Kidney (tissue), 14 donors: ENCODE data around the gene STX3. TPM values are rescaled to one million over a fixed set of nuclear protein-coding genes. Genes with fewer than 3 reads are reported as not detected.

Source experiments
- DNase-seq, 5 donors: peaks; one replicate each; pipeline ENCODE4 v3.0.0-alpha.2; 2013 to 2020
- FAIRE-seq: peaks from 2 replicates; lab custom pipeline; 2012; peaks lifted over from hg19 to GRCh38; lab: Jason Lieb, UNC
- H3K27ac ChIP-seq, 2 donors: one replicate each; pipeline ENCODE4 v1.7.0; 2013; ENCODE audit warnings: low read depth in 2 of 2, low read length in 2 of 2, inconsistent platforms in 1 of 2
- H3K27me3 ChIP-seq: one replicate; pipeline ENCODE4 v1.7.1; 2013; ENCODE audit warnings: low read length, inconsistent platforms; ENCODE audit not compliant: control insufficient read depth, insufficient read depth
- H3K36me3 ChIP-seq, 3 donors: one replicate each; pipeline versions ENCODE4 v1.7.0 to v1.7.1; 2013; ENCODE audit warnings: low read length in 3 of 3, control low read depth in 1 of 3, inconsistent platforms in 1 of 3; ENCODE audit not compliant: insufficient read depth in 3 of 3, control insufficient read depth in 2 of 3
- H3K4me1 ChIP-seq, 3 donors: one replicate each; pipeline versions ENCODE4 v1.7.0 to v1.7.1; 2013; ENCODE audit warnings: low read length in 3 of 3, inconsistent platforms in 1 of 3, low read depth in 1 of 3; ENCODE audit not compliant: control insufficient read depth in 2 of 3, insufficient read depth in 2 of 3
- H3K4me3 ChIP-seq, 3 donors: one replicate each; pipeline versions ENCODE4 v1.7.0 to v1.8.1; 2013; ENCODE audit warnings: low read length in 3 of 3, control low read depth in 1 of 3, inconsistent platforms in 1 of 3
- H3K9ac ChIP-seq, 3 donors: one replicate each; pipeline versions ENCODE4 v1.7.0 to v1.7.1; 2013; ENCODE audit warnings: low read length in 3 of 3, control low read depth in 1 of 3, inconsistent platforms in 1 of 3
- H3K9me3 ChIP-seq, 3 donors: one replicate each; pipeline versions ENCODE4 v1.7.0 to v1.7.1; 2013; ENCODE audit warnings: low read length in 3 of 3, control low read depth in 1 of 3, inconsistent platforms in 1 of 3; ENCODE audit not compliant: control insufficient read depth in 2 of 3, insufficient read depth in 1 of 3
- intact Hi-C: fragments of 100-400 bp; cut with DNase I; formaldehyde crosslinking; loops from one replicate; pipeline ENCODE4 v1.11.1; 2022
- polyA plus RNA-seq: library from polyadenylated mRNA; stranded (reverse); fragments of 350-450 nt; fragmentation: Illumina TruSeq; extraction: RNeasy Lipid Tissue Mini Kit (QIAGEN cat#74804); gene quantifications from one replicate; pipeline ENCODE4 v1.2.3, GENCODE V29; 2014; ENCODE audit warnings: low read depth, low replicate concordance; ENCODE audit not compliant: insufficient read depth
- total RNA-seq: library from RNA; stranded (reverse); fragmentation: NEBNext Ultra II Directional; extraction: Animal tissue kit (Norgen Biotek cat#: 25700); gene quantifications from one replicate; pipeline ENCODE4 v1.2.1, GENCODE V29; 2021
- TF ChIP-seq, protein P1 (sequence below): IDR thresholded peaks from 3 replicates; pipeline ENCODE4 v1.5.1; 2012; ENCODE audit warnings: mild to moderate bottlenecking, moderate library complexity, borderline replicate concordance; ENCODE audit not compliant: insufficient read depth; ENCODE audit errors: extremely low read depth
- donor health status: control.
- donor health status: control.
- donor health status: control.
- donor health status: control.
- donor health status: control.
- donor health status: DM: yes; HTN: yes; CAD: no.
- donor health status: Normal renal cell carcinoma (clear cell type).

STX3 gene
- total and polyA plus RNA-seq, 2 donors from 2014 or later = 43.2 to 57.2 TPM

DNA sequence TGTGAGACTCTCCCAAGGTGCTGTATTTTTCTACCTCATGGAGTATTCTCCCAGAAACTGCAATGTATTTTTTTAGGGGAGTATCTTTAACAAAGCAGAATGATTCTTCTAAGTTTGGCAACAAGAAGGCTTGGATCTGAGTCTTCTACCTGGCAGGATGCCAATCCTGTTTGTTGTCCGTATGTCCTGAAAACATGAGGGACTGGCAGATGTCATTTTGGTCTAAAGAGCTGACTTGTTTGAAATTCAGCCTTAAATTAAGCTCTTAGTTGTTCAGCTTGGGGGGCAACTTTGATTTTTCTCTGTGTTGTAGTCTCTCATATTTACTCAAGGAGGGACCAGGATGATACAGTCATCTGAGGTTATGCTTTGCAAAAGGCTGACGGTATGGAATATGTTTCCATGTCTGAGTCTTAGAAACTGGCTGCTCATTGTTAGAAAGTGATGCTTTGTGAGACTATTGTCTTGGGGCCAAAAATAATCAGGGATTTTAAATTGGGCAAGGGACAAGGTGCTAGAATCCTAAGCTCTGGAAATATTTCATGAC is 46.1 kb downstream of the STX3 start:
- no peak for FAIRE-seq
- no peaks in the 10 kb centered on the region for H3K4me1 ChIP-seq
- H3K36me3 ChIP-seq = peaks cover 0 to 36% (median 19%) of the 10 kb centered on the region in 3 donors
- H3K27me3 ChIP-seq = no peaks in the 10 kb centered on the region
- TF ChIP-seq, protein P1, sequence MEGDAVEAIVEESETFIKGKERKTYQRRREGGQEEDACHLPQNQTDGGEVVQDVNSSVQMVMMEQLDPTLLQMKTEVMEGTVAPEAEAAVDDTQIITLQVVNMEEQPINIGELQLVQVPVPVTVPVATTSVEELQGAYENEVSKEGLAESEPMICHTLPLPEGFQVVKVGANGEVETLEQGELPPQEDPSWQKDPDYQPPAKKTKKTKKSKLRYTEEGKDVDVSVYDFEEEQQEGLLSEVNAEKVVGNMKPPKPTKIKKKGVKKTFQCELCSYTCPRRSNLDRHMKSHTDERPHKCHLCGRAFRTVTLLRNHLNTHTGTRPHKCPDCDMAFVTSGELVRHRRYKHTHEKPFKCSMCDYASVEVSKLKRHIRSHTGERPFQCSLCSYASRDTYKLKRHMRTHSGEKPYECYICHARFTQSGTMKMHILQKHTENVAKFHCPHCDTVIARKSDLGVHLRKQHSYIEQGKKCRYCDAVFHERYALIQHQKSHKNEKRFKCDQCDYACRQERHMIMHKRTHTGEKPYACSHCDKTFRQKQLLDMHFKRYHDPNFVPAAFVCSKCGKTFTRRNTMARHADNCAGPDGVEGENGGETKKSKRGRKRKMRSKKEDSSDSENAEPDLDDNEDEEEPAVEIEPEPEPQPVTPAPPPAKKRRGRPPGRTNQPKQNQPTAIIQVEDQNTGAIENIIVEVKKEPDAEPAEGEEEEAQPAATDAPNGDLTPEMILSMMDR = no peak
- DNase-seq = no peak
- no peak overlapping the region for H3K9ac ChIP-seq
- intact Hi-C loops = loop anchor here (5.0 kb wide), 1 partner anchor 49 kb away; no protein-coding TSS in a partner anchor
- no peak overlapping the region for H3K27ac ChIP-seq
- no peaks in the 10 kb centered on the region for H3K9me3 ChIP-seq
- no peak overlapping the region for H3K4me3 ChIP-seq

DNA sequence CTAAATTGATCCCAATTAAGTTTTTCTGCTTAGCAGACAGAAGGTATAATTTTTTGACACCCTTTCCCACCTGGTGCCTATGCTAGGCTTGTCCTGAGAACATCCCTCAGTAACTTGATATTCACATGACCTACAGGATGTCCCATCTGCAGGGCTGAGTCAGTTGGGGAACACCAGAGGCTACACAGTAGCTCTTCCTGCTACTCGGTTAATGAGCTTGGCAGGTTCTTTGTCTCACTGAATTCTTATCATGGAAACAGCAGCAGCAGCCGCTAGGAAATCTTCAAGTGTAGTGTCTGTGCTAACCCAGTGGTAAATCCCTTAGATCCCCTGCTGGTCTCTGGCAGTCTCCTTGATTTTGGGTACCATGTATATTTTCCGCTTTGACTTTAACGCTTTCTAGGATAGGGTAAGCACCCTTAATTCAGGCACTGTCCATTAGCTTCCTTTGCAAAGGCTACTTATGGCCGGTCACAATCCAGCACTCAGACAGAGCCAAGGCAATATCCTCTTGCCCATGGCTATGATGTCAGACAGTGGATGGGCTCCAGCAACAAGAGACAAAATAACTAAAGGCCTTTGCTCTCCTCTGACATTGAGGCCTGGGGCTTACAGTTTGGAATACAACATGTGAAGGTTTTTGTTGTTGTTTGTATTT is 46.9 kb downstream of the STX3 start:
- Histone ChIP-seq H3K27me3 (no peaks in the 10 kb centered on the region), H3K4me3 (no peak overlapping the region), H3K9me3 (no peaks in the 10 kb centered on the region), H3K4me1 (peaks cover 0 to 3% (median 0%) of the 10 kb centered on the region in 3 donors), H3K36me3 (peaks cover 0 to 42% (median 23%) of the 10 kb centered on the region in 3 donors), H3K9ac (no peak overlapping the region), H3K27ac (no peak overlapping the region)
- intact Hi-C loops = loop anchor here (5.0 kb wide), 1 partner anchor 50 kb away; no protein-coding TSS in a partner anchor
- FAIRE-seq (no peak), DNase-seq (no peak)
- TF ChIP-seq, protein P1 = no peak

DNA sequence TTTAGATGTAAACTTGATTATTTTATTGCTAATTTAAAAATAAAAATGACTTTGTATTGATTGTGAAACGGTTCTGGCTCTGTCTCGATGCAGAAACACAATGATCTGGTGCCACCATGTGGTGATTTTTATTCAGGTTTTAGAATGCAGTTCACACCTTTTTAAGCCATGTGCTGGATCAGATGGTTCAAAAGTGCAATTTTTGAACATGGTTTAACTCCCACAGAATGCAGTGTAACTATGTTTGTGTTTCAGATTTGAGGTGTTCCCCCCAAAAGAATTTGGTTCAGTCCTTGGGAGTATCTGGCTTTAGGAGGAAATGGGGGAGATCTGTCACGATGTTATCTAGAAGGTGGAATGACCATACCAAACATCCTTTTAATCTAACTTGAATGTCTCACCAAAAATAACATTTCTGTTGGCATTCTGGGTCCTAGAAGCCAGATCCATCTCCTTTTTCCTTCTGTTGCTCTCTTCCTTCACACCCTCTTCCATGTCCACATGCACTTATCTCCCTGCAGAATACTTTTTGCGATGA is 47.5 kb downstream of the STX3 start:
- H3K4me1 ChIP-seq = peaks cover 0 to 3% (median 0%) of the 10 kb centered on the region in 3 donors
- no peak overlapping the region for H3K27ac ChIP-seq
- TF ChIP-seq, protein P1 = peak; percentile 69
- no peaks in the 10 kb centered on the region for H3K9me3 ChIP-seq
- H3K27me3 ChIP-seq = no peaks in the 10 kb centered on the region
- H3K9ac ChIP-seq = no peak overlapping the region
- H3K4me3 ChIP-seq = no peak overlapping the region
- intact Hi-C loops = loop anchor here (5.0 kb wide), 1 partner anchor 50 kb away; no protein-coding TSS in a partner anchor
- FAIRE-seq (peak; percentile 72), DNase-seq (peak in 2 of 5 donors; percentile 64 to 74)
- H3K36me3 ChIP-seq = peaks cover 0 to 36% (median 21%) of the 10 kb centered on the region in 3 donors
